GOT3 (cell line): ENCODE data around the gene TIAM2.
"Not testable (repeated sequence)": the region's sequence is repeated elsewhere in the genome, so short reads cannot be mapped to it uniquely, and the experiment has no call there.

Experiments used
- DNase-seq: peaks from one replicate; lab custom pipeline; 2025; ENCODE audit warnings: mixed read lengths; lab: John Stamatoyannopoulos, UW

TIAM2 gene

GRCh38 chr6:155200012-155200411, 204.9 kb downstream of the TIAM2 start:
- DNase-seq = no peak

- no peak for DNase-seq
Measured at GRCh38 chr6:155201461-155202226, 206.5 kb downstream of the TIAM2 start.

- DNase-seq = no peak
Measured at GRCh38 chr6:155207223-155207622, 212.1 kb downstream of the TIAM2 start.

DNA sequence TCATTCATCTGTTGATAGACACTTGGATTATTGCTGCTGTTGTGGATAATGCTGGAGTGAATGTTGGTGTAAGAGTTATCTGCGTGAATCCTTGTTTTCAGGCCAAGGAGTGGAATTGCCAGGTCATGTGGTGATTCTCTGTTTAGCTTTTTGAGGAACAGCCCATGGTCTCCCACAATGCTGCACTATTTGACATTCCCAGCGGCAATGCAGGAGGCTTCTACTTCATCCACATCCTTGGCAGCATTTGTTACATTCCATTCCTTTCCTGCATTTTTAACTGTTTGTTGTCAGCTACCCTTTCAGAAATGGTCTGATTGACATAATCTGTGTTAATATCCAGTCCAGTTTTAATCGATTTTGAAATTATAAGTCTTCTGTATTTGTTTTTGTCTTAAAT, 217.0 kb downstream of the TIAM2 start:
- DNase-seq = no peak

DNA sequence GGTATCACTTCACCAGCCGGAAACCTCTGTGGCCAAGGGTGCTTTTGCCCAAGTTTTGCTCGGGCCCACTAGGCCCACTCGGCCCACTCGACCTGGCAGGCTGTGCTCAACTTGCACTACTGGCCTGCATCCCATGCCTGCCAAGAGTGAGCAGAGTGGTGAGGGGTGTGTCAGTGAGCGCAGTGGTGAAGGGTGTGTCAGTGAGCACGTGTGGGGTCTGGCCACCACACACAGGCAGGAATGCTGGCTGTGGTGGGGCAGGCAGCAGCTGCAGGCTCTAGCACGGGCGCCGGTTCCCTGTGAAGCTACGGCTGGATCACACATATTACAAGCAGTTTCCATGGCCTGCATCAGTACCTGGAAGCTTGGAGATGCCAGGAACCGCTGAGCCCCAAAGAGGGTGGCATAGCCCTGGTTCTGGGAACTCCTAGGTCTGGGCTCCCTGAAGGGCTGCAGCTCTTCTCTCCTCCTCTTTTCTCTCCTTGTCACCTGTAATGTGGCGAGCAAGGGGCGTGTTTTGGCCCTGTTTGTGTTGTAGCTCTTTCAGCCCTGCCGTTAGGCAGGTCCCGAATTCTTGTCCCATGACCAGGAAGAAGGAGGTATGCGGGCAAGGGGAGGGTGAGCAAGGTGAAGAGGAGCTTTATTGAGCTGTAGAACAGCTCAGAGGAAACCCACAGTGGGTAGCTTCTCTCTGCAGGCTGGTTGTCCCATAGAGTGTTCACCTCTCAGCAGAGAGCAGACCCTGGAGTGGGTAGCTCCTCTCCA, 217.7 kb downstream of the TIAM2 start:
- no peak for DNase-seq

DNA sequence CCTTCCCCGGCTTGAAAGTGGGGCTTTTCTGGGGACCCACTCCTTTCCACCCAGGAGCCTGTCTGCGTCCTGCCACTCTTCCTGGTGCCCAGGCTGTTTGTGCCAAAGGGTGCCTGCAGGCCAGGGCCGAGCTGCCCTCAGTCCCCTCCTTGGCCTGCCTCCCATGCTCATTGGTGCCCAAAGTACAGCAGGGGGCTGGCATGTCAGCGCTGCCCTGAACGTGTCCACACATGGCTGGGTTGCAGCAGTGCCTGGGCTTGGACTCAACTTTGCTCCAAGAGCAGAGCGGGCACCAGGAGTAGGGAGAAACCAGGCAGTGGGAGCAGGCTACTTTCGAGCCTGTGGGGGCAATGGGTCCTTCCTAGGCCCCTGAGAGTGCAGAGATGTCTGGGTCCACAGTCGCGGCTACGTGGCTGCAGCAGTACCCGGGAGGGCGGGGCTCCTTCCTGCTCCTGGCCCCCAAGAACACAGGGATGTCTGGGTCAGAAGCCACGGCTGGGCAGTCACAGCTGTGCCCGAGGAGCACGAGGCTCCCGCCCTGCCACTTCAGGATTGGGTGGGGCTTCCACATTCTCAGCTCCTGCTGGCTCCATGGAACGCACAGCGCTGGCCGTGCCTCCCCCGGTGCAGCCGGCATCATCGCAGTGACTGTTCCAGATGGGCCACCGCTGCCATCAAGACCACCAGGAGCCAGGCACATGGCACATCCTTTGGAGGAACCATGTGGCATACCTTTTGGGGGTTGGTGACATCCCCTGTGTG, 218.7 kb downstream of the TIAM2 start:
- DNase-seq = no peak

DNA sequence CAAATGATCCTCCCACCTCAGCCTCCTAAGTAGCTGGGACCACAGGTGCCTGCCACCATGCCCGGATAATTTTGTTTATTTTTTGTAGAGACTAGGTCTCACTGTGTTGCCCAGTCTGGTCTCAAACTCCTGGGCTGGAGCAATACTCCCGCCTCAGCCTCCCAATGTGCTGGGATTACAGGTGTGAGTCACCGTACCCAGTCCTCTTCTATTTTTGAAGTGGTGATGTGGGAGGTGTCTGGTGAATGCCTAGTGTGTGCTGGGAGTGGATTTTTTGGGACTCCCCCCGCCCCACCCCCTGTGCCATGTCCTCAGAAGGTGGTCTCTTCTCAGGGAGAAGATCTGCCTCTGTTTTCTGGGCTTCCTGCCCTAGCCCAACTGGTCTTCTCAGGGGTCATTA, 220.8 kb downstream of the TIAM2 start:
- no peak for DNase-seq

DNA sequence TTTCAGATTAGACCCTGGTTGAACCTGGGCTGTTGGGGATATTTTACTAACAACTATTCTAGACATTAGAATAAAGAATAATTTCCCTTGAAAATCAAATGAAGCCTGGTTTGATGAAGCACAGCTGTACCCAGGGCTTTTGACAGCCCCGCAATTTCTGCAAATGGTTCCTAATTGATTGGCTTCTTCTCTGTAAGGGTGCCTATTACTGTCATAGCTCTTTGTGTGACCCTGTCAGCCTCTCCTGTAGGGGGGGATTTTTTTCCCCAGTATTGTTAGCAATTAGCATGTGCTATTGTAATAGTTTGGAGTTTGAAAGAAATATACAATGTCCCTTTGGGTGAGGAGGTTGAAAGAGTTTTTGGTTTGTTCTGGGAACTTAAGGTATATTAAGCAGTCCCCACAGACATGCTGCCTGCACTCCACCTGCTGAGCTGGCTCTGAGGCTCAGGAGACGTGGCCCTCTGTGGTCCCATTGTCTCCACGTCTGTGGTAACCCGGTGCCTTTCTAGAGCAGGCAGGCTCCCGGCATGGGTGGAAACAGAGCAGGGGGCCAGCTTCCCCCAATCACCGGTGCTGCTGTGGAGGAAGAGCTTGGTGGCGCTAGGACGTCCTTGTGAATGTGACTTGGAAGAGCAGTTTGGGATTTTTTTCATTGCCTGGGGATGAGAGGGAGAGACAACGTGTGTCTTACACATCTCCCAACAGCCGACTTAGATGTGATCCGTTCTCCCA, 221.4 kb downstream of the TIAM2 start:
- no peak for DNase-seq

- not testable (repeated sequence) for DNase-seq
Measured at GRCh38 chr6:155218711-155219110, 223.6 kb downstream of the TIAM2 start.

- DNase-seq = no peak
Measured at GRCh38 chr6:155219299-155219698, 224.2 kb downstream of the TIAM2 start.

GRCh38 chr6:155219858-155220301, 224.8 kb downstream of the TIAM2 start:
- DNase-seq = no peak

DNA sequence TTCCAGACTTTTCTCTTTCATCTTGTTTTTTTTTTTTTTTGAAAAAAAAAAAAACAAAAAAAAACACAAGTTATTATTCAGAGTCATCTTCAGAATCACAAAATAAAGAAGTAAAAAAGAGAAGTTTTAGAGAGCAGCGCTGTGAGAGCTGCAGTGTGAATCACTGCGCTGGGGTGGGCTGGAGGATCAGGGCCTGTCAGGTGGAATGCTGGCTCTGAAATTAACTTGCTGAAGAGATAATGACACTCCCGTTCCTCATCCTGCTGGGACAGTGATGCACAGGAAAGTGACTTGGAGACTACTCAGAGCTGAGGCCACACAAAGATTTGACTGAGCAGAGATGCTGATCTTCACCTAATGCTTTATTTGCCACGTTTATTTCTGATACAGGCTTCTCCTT, 226.0 kb downstream of the TIAM2 start:
- no peak for DNase-seq

- DNase-seq = no peak
Measured at GRCh38 chr6:155222506-155222905, 227.4 kb downstream of the TIAM2 start.

DNA sequence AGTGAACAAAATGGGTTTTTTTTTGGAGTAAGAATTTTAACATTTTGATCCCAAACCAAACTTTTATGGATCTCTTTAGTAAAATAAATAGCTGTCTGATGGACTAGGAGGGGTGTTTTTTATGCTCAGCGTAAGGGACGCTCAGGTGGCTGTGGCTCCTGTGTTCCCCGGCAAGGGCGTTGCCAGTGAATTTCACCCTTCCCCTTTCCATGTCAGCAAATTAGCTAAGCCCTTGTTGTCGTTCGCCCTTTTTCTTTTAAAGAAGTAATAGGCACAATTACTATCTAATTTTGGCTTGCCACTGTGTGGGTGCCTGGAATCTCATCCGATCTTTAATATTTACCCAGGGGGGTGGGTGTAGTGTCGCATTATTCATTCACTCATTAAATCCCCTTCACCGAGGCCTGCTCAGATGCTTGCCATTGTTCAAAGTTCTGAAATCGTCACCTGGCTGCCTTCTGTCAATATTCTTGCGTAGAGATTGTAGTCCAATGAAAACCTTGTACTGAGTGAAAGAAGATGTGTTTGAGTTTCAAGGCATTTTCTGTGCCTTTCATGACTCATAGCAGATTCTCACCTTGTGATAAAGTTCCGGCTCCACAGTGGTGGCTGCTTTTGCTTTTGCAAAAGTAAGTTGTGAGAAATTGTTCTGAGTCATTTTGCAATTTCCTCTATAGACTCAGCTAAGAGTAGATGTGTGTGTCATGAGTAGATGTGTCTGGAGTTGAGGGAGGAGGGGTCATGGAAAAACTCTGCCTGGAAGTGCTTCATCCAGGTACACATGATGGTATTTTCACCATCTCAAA, 228.7 kb downstream of the TIAM2 start:
- DNase-seq = no peak

DNA sequence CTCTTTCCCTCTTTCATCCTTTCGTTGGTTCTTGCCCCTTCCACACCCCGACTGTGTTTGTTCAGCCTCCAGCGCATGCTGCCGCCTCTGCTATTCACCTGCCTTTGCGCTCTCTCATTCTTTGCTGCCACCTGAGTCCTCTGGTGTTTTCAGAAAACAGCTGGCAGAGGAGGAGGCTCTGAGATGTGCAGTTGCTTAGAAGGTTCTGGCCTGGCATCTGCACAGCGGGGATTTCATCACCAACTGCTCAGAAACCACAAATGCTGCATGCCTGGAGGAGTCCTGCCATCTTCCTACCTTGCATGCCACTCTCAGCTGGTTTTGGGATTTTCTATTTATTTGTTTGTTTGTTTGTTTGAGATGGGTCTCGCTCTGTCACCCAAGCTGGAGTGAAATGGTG, 229.5 kb downstream of the TIAM2 start:
- no peak for DNase-seq

- no peak for DNase-seq
Measured at GRCh38 chr6:155227046-155227445, 231.9 kb downstream of the TIAM2 start.

DNA sequence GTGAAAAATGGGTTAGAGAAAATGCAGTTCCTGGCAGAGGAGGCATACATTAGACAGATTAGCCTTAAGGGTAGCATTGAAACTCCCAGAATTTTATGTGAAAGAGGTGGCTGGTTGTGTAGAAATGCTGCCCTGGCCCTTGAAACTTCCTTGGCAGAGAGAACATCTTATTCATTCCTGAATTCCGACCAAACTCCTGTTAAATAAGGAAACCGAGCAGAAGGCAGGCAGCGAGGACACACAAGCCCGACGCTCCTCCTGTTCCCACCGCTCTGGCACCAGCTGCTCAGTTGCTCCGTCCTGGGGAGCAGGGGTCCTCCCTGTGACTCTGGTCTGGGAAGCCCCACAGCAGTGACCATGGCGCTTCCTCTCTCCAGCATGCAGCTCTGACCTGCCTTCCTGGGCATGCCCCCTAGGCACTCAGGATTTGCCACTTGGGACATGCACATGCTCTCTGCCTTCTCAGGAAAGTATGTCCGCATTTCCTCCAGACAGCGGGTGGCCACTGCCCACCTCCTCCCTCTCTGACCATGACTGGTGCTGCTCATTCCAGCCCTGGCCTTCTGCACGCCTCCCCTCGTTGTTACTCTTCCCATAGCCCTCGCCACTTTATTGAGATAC, 233.5 kb downstream of the TIAM2 start:
- no peak for DNase-seq

DNA sequence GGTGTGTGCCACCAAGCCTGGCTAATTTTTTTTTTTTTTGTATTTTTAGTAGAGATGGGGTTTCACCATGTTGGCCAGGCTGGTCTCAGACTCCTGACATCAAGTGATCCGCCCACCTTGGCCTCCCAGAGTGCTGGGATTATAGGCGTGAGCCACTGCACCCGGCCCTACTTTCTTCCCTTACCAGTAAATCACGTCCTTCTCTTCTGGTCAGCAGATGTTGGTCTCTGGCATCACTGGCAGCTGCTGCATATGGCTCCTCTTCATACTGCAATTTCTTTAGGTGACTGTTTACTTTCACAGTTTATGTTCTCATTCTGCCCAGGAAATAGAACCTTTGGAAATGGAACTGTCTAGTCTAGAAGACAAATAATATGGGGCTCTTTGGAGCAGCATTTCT, 235.9 kb downstream of the TIAM2 start:
- DNase-seq = not testable (repeated sequence)

DNA sequence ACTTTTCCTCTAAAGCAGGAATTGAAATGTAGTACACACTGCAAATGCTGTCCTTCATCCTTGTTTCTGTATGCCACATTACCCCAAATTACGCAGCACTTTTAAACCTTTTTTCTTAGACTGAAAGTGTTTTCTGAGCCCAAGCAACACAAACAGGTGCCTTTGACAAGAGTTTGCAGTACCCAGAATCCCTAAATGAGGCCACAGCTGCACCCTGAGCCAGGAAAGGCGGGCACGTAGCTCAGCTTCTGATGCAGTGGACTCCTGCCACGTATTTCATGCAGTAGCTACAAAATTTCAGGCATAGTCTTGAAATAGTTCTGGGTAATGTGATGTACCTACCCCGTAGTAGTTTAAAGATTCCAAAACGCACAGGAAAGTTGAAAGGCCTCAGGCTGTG, 237.7 kb downstream of the TIAM2 start:
- no peak for DNase-seq

GRCh38 chr6:155234167-155234566, 239.1 kb downstream of the TIAM2 start:
- no peak for DNase-seq

DNA sequence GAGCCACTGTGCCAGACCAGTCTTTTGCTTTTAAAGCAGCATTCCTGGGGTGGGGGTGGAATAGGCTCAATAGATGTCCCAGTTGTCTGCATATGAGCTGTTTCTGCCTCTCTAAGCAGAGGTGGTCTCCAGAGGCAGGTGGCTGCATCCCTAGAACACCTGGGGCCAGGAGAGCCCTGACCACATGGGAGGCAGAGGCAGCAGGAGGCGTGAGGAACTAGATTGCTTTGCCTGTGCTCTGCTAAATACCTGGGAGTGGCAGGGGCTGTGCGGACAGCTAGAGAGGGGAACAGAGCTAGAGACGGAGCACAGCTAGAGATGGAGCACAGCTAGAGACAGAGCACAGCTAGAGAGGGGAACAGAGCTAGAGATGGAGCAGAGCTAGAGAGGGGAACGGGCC, 239.6 kb downstream of the TIAM2 start:
- DNase-seq = no peak
